OCI-LY7 (cell line): ENCODE results near the gene DUSP7.

ENCODE experiments used
- EZH2phosphoT487 ChIP-seq: fragments of 200-600 bp; sonication (generic); IDR thresholded peaks from 2 replicates; pipeline ENCODE4 v1.6.1; 2018; ENCODE audit warnings: low read depth, borderline replicate concordance, mild to moderate bottlenecking, mixed run types, antibody characterized with exemption, low read length, moderate library complexity, mixed read lengths
- TF ChIP-seq, protein P1 (sequence below): fragments of 200-600 bp; sonication (generic); conservative IDR thresholded peaks from 2 replicates; pipeline ENCODE4 v1.5.1; 2014; ENCODE audit warnings: mild to moderate bottlenecking, antibody characterized with exemption, low read length, moderate library complexity, mixed read lengths

GRCh38 chr3:52046902-52047239 is 9.5 kb downstream of the DUSP7 start:
- TF ChIP-seq, protein P1, sequence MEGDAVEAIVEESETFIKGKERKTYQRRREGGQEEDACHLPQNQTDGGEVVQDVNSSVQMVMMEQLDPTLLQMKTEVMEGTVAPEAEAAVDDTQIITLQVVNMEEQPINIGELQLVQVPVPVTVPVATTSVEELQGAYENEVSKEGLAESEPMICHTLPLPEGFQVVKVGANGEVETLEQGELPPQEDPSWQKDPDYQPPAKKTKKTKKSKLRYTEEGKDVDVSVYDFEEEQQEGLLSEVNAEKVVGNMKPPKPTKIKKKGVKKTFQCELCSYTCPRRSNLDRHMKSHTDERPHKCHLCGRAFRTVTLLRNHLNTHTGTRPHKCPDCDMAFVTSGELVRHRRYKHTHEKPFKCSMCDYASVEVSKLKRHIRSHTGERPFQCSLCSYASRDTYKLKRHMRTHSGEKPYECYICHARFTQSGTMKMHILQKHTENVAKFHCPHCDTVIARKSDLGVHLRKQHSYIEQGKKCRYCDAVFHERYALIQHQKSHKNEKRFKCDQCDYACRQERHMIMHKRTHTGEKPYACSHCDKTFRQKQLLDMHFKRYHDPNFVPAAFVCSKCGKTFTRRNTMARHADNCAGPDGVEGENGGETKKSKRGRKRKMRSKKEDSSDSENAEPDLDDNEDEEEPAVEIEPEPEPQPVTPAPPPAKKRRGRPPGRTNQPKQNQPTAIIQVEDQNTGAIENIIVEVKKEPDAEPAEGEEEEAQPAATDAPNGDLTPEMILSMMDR: no peak
- TF ChIP-seq EZH2phosphoT487: no peak
